ENCODE results near the gene HMOX2. TPM values are rescaled to one million over a fixed set of nuclear protein-coding genes. Genes with fewer than 3 reads are reported as not detected.

HMOX2 gene
- total and polyA plus RNA-seq, 2 of the 13 experiments (the other 11 are each of a cell fraction or from before 2014, with no cell fraction given): 60.3 to 70.4 TPM

DNA sequence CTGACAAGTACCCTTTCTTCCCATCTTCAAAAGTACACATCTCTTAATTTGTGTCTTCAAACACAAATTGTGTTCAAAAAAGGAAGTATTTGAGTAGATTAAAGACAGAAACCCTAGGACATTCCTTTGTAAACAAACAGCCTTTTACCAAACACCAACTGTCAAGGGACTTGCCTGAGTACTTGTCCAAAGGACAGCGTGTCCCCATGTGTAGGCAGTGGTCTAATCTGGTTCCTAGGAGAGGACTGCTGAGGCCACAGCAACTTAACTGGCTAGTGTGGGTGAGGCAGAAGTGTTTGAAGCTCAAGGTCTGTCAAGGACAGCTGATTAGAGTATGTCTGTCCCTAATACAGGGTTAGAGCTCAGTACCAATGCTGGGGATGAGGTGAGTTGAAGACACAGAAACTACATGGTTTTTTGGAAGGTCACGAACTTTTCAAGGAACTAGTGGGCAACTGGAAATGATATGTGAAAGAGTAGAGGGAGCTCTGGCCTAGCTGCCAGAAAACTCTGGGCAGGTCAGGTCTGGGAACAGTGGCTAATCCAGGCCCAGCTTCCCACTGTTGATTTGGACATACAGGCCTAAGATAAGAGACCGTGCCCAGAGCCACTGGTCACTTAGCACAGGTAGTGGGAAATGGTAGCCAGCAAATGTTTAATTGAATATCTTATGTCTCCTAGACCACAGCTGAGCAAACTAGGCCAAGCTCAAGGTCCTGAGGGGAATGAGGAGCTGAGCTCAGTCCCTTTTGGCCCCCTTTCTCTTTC lies 10.1 kb downstream of the HMOX2 start:
- FAIRE-seq: no peak
- Histone ChIP-seq H3K9me3 (ENCODE audit: low read length) (no peaks in the 10 kb centered on the region), H3K27me3 (ENCODE audit: control insufficient read depth in 1 of 2, insufficient read depth in 2 of 2, low read length in 2 of 2) (no peaks in the 10 kb centered on the region), H3K9ac (ENCODE audit: insufficient read depth, low read depth, low read length) (no peak overlapping the region), H3K36me3 (replicated peaks in 1 of 2; ENCODE audit: control insufficient read depth in 1 of 2, insufficient read depth in 2 of 2, low read length in 2 of 2) (peaks cover 3 to 16% of the 10 kb centered on the region in 2 experiments; a peak in 4 of 5 replicates), H3K4me1 (ENCODE audit: insufficient read depth, low read length) (peaks cover 38% of the 10 kb centered on the region), H3K4me2 (ENCODE audit: low read depth, low read length) (no peak overlapping the region), H3K27ac (ENCODE audit: extremely low read length, insufficient read depth, low read length) (peak overlapping the region; percentile 27), H3K79me2 (ENCODE audit: insufficient read depth, low read length) (peaks cover 26% of the 10 kb centered on the region), H2AFZ (ENCODE audit: low read length) (no peak overlapping the region), H4K20me1 (ENCODE audit: insufficient read depth, low read length) (no peaks in the 10 kb centered on the region), H3K4me3 (replicated peaks in 1 of 3; ENCODE audit: insufficient read depth in 1 of 3, low read depth in 2 of 3, low read length in 3 of 3) (no peak overlapping the region)
- BruUV-seq (replicated peaks): no TSS peak
- 93% methylated on average over 3 of the region's 3 CpGs for WGBS (ENCODE audit: low lambda C conversion rate)
- TF ChIP-seq, protein P1, sequence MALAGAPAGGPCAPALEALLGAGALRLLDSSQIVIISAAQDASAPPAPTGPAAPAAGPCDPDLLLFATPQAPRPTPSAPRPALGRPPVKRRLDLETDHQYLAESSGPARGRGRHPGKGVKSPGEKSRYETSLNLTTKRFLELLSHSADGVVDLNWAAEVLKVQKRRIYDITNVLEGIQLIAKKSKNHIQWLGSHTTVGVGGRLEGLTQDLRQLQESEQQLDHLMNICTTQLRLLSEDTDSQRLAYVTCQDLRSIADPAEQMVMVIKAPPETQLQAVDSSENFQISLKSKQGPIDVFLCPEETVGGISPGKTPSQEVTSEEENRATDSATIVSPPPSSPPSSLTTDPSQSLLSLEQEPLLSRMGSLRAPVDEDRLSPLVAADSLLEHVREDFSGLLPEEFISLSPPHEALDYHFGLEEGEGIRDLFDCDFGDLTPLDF (CRISPR knock-in tag; IDR thresholded peaks at IDR 0.05): no peak
- 0 out of 2 replicates have a peak, but pooled peaks have one; percentile 35 for TF ChIP-seq ESRRA (CRISPR knock-in tag; IDR thresholded peaks at IDR 0.05; ENCODE audit: low read depth)
- ChIA-PET CTCF (ENCODE audit: low intra/inter-chr PET ratio, low total read pairs) (no interaction called here), POLR2A (interaction anchor here (1.0 kb wide), 1 partner anchor 14 kb away, joined by 3 read pairs; no protein-coding TSS in a partner anchor)
- in situ Hi-C loops (cut with HindIII; ENCODE audit: extremely low pct_ligation_motif_present, low pct_unique_long_range_greater_than_20kb) (no loop called here), intact Hi-C loops (cut with micrococcal nuclease; ENCODE audit: unreplicated experiment) (no loop called here)
- no peak for DNase-seq (ENCODE audit: low spot score)
- peak; percentile 76 for ATAC-seq

GRCh38 chr16:4487955-4488498 lies 11.8 kb downstream of the HMOX2 start:
- Histone ChIP-seq H3K79me2 (ENCODE audit: insufficient read depth, low read length) (peaks cover 20% of the 10 kb centered on the region), H3K9ac (ENCODE audit: insufficient read depth, low read depth, low read length) (no peak overlapping the region), H3K27ac (ENCODE audit: extremely low read length, insufficient read depth, low read length) (no peak overlapping the region), H4K20me1 (ENCODE audit: insufficient read depth, low read length) (no peaks in the 10 kb centered on the region), H3K36me3 (replicated peaks in 1 of 2; ENCODE audit: control insufficient read depth in 1 of 2, insufficient read depth in 2 of 2, low read length in 2 of 2) (peaks cover 3 to 16% of the 10 kb centered on the region in 2 experiments; a peak in 4 of 5 replicates), H3K9me3 (ENCODE audit: low read length) (no peaks in the 10 kb centered on the region), H3K4me1 (ENCODE audit: insufficient read depth, low read length) (peaks cover 22% of the 10 kb centered on the region), H3K27me3 (ENCODE audit: control insufficient read depth in 1 of 2, insufficient read depth in 2 of 2, low read length in 2 of 2) (no peaks in the 10 kb centered on the region), H2AFZ (ENCODE audit: low read length) (no peak overlapping the region), H3K4me2 (ENCODE audit: low read depth, low read length) (no peak overlapping the region), H3K4me3 (replicated peaks in 1 of 3; ENCODE audit: insufficient read depth in 1 of 3, low read depth in 2 of 3, low read length in 3 of 3) (no peak overlapping the region)
- CTCF ChIA-PET (ENCODE audit: low intra/inter-chr PET ratio, low total read pairs): no interaction called here
- FAIRE-seq (no peak), DNase-seq (ENCODE audit: low spot score) (no peak), ATAC-seq (no peak)
- in situ Hi-C loops (cut with HindIII; ENCODE audit: extremely low pct_ligation_motif_present, low pct_unique_long_range_greater_than_20kb) (no loop called here), intact Hi-C loops (cut with micrococcal nuclease; ENCODE audit: unreplicated experiment) (no loop called here)
- 95% methylated on average over 5 of the region's 5 CpGs for WGBS (ENCODE audit: low lambda C conversion rate)
- POLR2A ChIA-PET: interaction anchor here (0.6 to 1.0 kb wide), 2 partner anchors 11 to 12 kb away, joined by 4 to 5 read pairs; partner anchors contain the start of gene HMOX2
- BruUV-seq (replicated peaks): no TSS peak
- TF ChIP-seq STAT6 (CRISPR knock-in tag; IDR thresholded peaks at IDR 0.05; ENCODE audit: borderline replicate concordance) (no peak), ZNF3 (CRISPR knock-in tag; IDR thresholded peaks at IDR 0.05) (no peak)
